ENCODE measurements around the gene CHN1.

DNA sequence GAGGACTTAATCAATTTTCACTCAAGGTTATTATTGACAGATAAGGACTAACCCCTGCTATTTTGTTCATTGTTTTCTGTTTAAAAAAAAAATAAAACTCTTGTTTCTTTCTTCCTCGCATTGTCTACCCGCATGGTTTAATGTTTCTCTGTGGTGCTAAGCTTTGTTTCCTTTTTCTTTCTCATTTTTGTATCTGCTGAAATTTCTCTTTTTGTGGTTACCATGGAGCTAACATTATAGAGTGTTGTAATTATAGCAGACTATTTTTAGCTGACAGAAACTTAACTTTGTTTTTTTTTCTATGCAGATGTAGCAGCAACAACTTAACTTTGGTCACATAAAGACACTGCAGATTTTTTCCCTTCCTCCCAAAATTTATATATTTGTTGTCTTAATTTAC, 43.1 kb upstream of the CHN1 start:
- TF ChIP-seq, protein P1, sequence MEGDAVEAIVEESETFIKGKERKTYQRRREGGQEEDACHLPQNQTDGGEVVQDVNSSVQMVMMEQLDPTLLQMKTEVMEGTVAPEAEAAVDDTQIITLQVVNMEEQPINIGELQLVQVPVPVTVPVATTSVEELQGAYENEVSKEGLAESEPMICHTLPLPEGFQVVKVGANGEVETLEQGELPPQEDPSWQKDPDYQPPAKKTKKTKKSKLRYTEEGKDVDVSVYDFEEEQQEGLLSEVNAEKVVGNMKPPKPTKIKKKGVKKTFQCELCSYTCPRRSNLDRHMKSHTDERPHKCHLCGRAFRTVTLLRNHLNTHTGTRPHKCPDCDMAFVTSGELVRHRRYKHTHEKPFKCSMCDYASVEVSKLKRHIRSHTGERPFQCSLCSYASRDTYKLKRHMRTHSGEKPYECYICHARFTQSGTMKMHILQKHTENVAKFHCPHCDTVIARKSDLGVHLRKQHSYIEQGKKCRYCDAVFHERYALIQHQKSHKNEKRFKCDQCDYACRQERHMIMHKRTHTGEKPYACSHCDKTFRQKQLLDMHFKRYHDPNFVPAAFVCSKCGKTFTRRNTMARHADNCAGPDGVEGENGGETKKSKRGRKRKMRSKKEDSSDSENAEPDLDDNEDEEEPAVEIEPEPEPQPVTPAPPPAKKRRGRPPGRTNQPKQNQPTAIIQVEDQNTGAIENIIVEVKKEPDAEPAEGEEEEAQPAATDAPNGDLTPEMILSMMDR (IDR thresholded peaks at IDR 0.05 in 4 of 5, conservative IDR thresholded peaks at IDR 0.05 in 1 of 5), result no peak
- no peak for TF ChIP-seq POLR2A (IDR thresholded peaks at IDR 0.05)

Data from gastrocnemius medialis (tissue), 4 donors.